ENCODE data around the gene CHST13. TPM values are rescaled to one million over a fixed set of nuclear protein-coding genes. Genes with fewer than 3 reads are reported as not detected.
"Not testable (repeated sequence)": the region's sequence is repeated elsewhere in the genome, so short reads cannot be mapped to it uniquely, and the experiment has no call there.

CHST13 gene
- total RNA-seq, 2 experiments from 2014 or later = not detected

DNA sequence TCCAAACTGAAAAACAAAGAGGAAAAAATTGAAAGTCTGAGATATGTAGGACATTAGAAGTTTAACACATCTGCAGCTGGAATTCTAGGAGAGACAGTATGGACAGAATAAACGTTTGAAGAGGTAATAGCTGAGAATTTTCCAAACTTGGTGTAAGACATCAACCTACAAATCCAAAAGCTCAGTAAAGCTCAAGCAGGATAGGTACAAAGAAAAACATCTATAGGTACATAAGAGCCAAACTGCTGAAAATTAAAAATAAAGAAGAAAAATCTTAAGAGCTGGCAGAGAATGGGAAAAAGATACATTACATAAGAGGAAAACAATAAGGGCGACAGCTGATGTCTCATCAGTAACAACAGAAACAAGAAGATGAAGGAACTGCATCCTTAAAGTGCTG is 57.6 kb downstream of the CHST13 start:
- intact Hi-C loops (cut with DNase I, micrococcal nuclease) = no loop called here
- no peaks in the 10 kb centered on the region for H3K27me3 Mint-ChIP-seq

GRCh38 chr3:126582311-126582710 is 58.4 kb downstream of the CHST13 start:
- no peak for ATAC-seq (ENCODE audit: poor library complexity)
- Histone ChIP-seq H3K36me3 (ENCODE audit: insufficient read depth, low read length) (no peaks in the 10 kb centered on the region), H3K27ac (ENCODE audit: low read depth in 1 of 2, low read length in 2 of 2) (no peak overlapping the region), H3K9me3 (ENCODE audit: control insufficient read depth in 1 of 2, insufficient read depth in 1 of 2, low read length in 2 of 2) (no peaks in the 10 kb centered on the region), H3K4me3 (ENCODE audit: low read length) (no peak overlapping the region), H3K4me1 (ENCODE audit: insufficient read depth, low read length) (no peaks in the 10 kb centered on the region), H3K27me3 (ENCODE audit: control insufficient read depth in 1 of 2, insufficient read depth in 2 of 2, low read length in 2 of 2) (no peaks in the 10 kb centered on the region)
- Mint-ChIP-seq H3K4me1 (ENCODE audit: low read depth) (no peaks in the 10 kb centered on the region), H3K36me3 (ENCODE audit: low read depth) (no peaks in the 10 kb centered on the region), H3K4me3 (no peak overlapping the region), H3K9me3 (no peaks in the 10 kb centered on the region), H3K27me3 (no peaks in the 10 kb centered on the region), H3K27ac (no peak overlapping the region)
- no peak for TF ChIP-seq CTCF (IDR thresholded peaks at IDR 0.05)
- POLR2A ChIA-PET = no interaction called here
- CTCF ChIA-PET = no interaction called here
- no peak for DNase-seq
- intact Hi-C loops (cut with DNase I, micrococcal nuclease) = no loop called here

More for the DNA sequence above, 57.6 kb downstream of the CHST13 start:
- H3K27ac ChIP-seq (ENCODE audit: low read depth in 1 of 2, low read length in 2 of 2) = no peak overlapping the region
- no peak overlapping the region for H3K4me3 ChIP-seq (ENCODE audit: low read length)
- Mint-ChIP-seq H3K4me3 (no peak overlapping the region), H3K4me1 (ENCODE audit: low read depth) (no peaks in the 10 kb centered on the region), H3K9me3 (no peaks in the 10 kb centered on the region), H3K36me3 (ENCODE audit: low read depth) (no peaks in the 10 kb centered on the region), H3K27ac (no peak overlapping the region)
- ChIA-PET POLR2A (no interaction called here), CTCF (no interaction called here)
- no peaks in the 10 kb centered on the region for H3K4me1 ChIP-seq (ENCODE audit: insufficient read depth, low read length)
- H3K9me3 ChIP-seq (ENCODE audit: control insufficient read depth in 1 of 2, insufficient read depth in 1 of 2, low read length in 2 of 2) = no peaks in the 10 kb centered on the region
- DNase-seq (no peak), ATAC-seq (ENCODE audit: poor library complexity) (no peak)
- TF ChIP-seq CTCF (IDR thresholded peaks at IDR 0.05) = no peak
- H3K27me3 ChIP-seq (ENCODE audit: control insufficient read depth in 1 of 2, insufficient read depth in 2 of 2, low read length in 2 of 2) = no peaks in the 10 kb centered on the region
- no peaks in the 10 kb centered on the region for H3K36me3 ChIP-seq (ENCODE audit: insufficient read depth, low read length)

DNA sequence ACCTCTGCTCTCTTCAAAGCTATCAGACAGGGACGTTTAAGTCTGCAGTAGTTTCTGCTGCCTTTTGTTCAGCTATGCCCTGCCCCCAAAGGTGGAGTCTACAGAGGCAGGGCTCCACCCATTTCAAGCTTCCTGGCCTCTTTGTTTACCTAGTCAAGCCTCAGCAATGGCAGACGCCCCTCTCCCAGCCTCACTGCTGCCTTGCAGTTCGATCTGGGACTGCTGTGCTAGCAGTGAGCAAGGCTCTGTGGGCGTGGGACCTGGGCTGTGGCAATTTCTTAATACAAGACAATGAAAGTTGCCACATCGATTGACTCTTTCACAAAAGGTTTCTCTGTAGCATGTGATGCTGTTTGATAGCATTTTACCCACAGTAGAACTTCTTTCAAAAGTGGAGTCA is 67.6 kb downstream of the CHST13 start:
- H3K4me3 Mint-ChIP-seq; intact Hi-C loops (cut with DNase I, micrococcal nuclease); H3K27me3 ChIP-seq (ENCODE audit: control insufficient read depth in 1 of 2, insufficient read depth in 2 of 2, low read length in 2 of 2); H3K9me3 Mint-ChIP-seq; H3K27ac Mint-ChIP-seq; H3K4me1 ChIP-seq (ENCODE audit: insufficient read depth, low read length); ATAC-seq (ENCODE audit: poor library complexity); H3K4me1 Mint-ChIP-seq (ENCODE audit: low read depth); H3K4me3 ChIP-seq (ENCODE audit: low read length); DNase-seq; CTCF ChIA-PET; H3K27me3 Mint-ChIP-seq; H3K36me3 ChIP-seq (ENCODE audit: insufficient read depth, low read length); H3K36me3 Mint-ChIP-seq (ENCODE audit: low read depth); POLR2A ChIA-PET; H3K9me3 ChIP-seq (ENCODE audit: control insufficient read depth in 1 of 2, insufficient read depth in 1 of 2, low read length in 2 of 2); H3K27ac ChIP-seq (ENCODE audit: low read depth in 1 of 2, low read length in 2 of 2): not testable (repeated sequence)

Other genes starting within 250 kb of the CHST13 start
- gene KLF15, start 166.7 kb upstream of the CHST13 start, total RNA-seq = under 1 TPM in 1 of 2 experiments, not detected in 1; 0.30 TPM
- not detected for gene CFAP100, start 129.2 kb upstream of the CHST13 start, total RNA-seq
- 10 to 100 TPM; 60.7 to 61.3 TPM for gene ZXDC, start 48.3 kb upstream of the CHST13 start, total RNA-seq
- gene UROC1, start 6.4 kb upstream of the CHST13 start, total RNA-seq = not detected
- not detected for gene C3orf22, start 34.8 kb downstream of the CHST13 start, total RNA-seq
- 1 to 10 TPM; 1.0 to 1.5 TPM for gene TXNRD3, start 131.0 kb downstream of the CHST13 start, total RNA-seq
- 1 to 10 TPM; 8.7 to 9.3 TPM for gene CHCHD6, start 180.1 kb downstream of the CHST13 start, total RNA-seq